Adrenal gland (tissue), 12 donors: ENCODE data around the gene BDNF. TPM values are rescaled to one million over a fixed set of nuclear protein-coding genes. Genes with fewer than 3 reads are reported as not detected.

Experiments used
- DNase-seq, 7 donors: peaks; one replicate each; pipeline ENCODE4 v3.0.0-alpha.2; 2019 to 2020
- H3K27ac ChIP-seq, 5 donors: fragments of 200-600 bp; sonication (generic) in 4 of 5; 1 replicate in 3 of 5; 2 replicates in 2 of 5; pipeline versions ENCODE4 v1.5.1 to v1.8.0; 2016 to 2020; ENCODE audit warnings: mild to moderate bottlenecking in 1 of 5
- H3K27me3 ChIP-seq: fragments of 200-600 bp; 2 replicates; pipeline ENCODE4 v1.8.0; 2021
- H3K36me3 ChIP-seq, 2 donors: fragments of 200-600 bp; replicated peaks in 1 of 2; 1 replicate in 1 of 2; 2 replicates in 1 of 2; pipeline versions ENCODE4 v1.5.1 to v1.8.0; 2018 to 2022
- H3K4me1 ChIP-seq, 2 donors: fragments of 200-600 bp; replicated peaks in 1 of 2; 1 replicate in 1 of 2; 2 replicates in 1 of 2; pipeline versions ENCODE4 v1.5.1 to v1.8.0; 2018 to 2021
- H3K4me3 ChIP-seq, 4 donors: fragments of 200-600 bp; sonication (generic) in 3 of 4; one replicate each; pipeline ENCODE4 v1.5.1; 2016 to 2018
- H3K9me3 ChIP-seq, 3 donors: fragments of 200-600 bp; sonication (generic) in 1 of 3; replicated peaks in 1 of 3; 1 replicate in 2 of 3; 2 replicates in 1 of 3; pipeline versions ENCODE4 v1.5.1 to v1.8.0; 2016 to 2021
- CTCF ChIP-seq, 6 experiments: fragments of 450-650 bp in 4 of 6; fragments of 200-600 bp in 2 of 6; sonication (generic) in 1 of 6; IDR thresholded peaks; 1 replicate in 5 of 6; 2 replicates in 1 of 6; pipeline versions ENCODE4 v1.5.1 to v1.8.0; 2016 to 2021; ENCODE audit warnings: antibody characterized with exemption in 6 of 6, mild to moderate bottlenecking in 2 of 6, moderate library complexity in 1 of 6
- POLR2A ChIP-seq, 2 donors: fragments of 450-650 bp; IDR thresholded peaks; one replicate each; pipeline ENCODE4 v1.6.1; 2017; ENCODE audit warnings: antibody characterized with exemption in 2 of 2, mild to moderate bottlenecking in 2 of 2, moderate library complexity in 1 of 2
- WGBS, 4 donors: extraction: QIAGEN DNeasy Blood & Tissue Kit in 2 of 4; methylation state at CpG; one replicate each; pipeline versions ENCODE4 v1.1.5 to v1.1.7; 2013 to 2017; 5-methylcytosine and 5-hydroxymethylcytosine counted together
- intact Hi-C, 2 donors: fragments of 100-400 bp; cut with DNase I; formaldehyde crosslinking; loops; one replicate each; pipeline versions ENCODE4 v1.14.1 to v1.15.0; 2022 to 2023
- polyA plus RNA-seq, 3 donors: library from polyadenylated mRNA; stranded (reverse); fragments of 200-250 nt in 2 of 3; fragments of 350-450 nt in 1 of 3; fragmentation: Illumina TruSeq in 1 of 3; extraction: RNeasy Lipid Tissue Mini Kit (QIAGEN cat#74804) in 1 of 3; gene quantifications; one replicate each; pipeline ENCODE4 v1.2.3, GENCODE V29; 2013 to 2014
- total RNA-seq, 9 donors: library from RNA; depleted of rRNA in 4 of 9; stranded (reverse); fragments of >200 nt in 4 of 9; fragments of 120-200 nt in 1 of 9; fragmentation: NEBNext Ultra II Directional in 1 of 9; extraction: Animal tissue kit (Norgen Biotek cat#: 25700) in 1 of 9; gene quantifications; one replicate each; pipeline versions ENCODE4 v1.1.0 to v1.2.4, GENCODE V29; 2013 to 2023
- donor health status: healthy with polysubstance abuse.
- donor health status: Bipolar disorder and iron deficiency.
- donor health status: DM: yes; HTN: yes; CAD: no.
- donor health status: DM: no; HTN: no; CAD: no.
- donor health status: DM: no; HTN: no; CAD: no.
- donor health status: DM: yes; HTN: yes; CAD: no.

Gene BDNF
- total and polyA plus RNA-seq, 12 donors = under 0.01 to 0.42 (median 0.21) TPM; not detected in 2

GRCh38 chr11:27718346-27718862 is 18.1 kb upstream of the BDNF start:
- intact Hi-C loops = no loop called here
- Histone ChIP-seq H3K36me3 (no peaks in the 10 kb centered on the region), H3K9me3 (no peaks in the 10 kb centered on the region), H3K4me3 (peak overlapping the region in 2 of 4 donors; percentile 26 to 57), H3K4me1 (peaks cover 19 to 21% of the 10 kb centered on the region in 2 donors), H3K27ac (peak overlapping the region in 1 of 5 donors; percentile 30), H3K27me3 (peaks cover 38% of the 10 kb centered on the region)
- TF ChIP-seq CTCF (IDR thresholded peaks at IDR 0.05) = no peak
- TF ChIP-seq POLR2A (IDR thresholded peaks at IDR 0.05) = no peak
- DNase-seq = peak; percentile 43 to 68 (median 47)
- 1 to 2% (median 1%) methylated on average over 19 to 30 of the region's 30 CpGs for WGBS, 4 donors

GRCh38 chr11:27717801-27718229 is 17.6 kb upstream of the BDNF start:
- H3K36me3 ChIP-seq = no peaks in the 10 kb centered on the region
- intact Hi-C loops = no loop called here
- 2 to 6% (median 4%) methylated on average over 8 of the region's 8 CpGs for WGBS, 4 donors

GRCh38 chr11:27717377-27717776 is 17.1 kb upstream of the BDNF start:
- intact Hi-C loops = no loop called here

More at GRCh38 chr11:27717801-27718229, 17.6 kb upstream of the BDNF start:
- peaks cover 34% of the 10 kb centered on the region for H3K27me3 ChIP-seq
- H3K4me3 ChIP-seq = peak overlapping the region in 1 of 4 donors; percentile 57
- H3K9me3 ChIP-seq = no peaks in the 10 kb centered on the region
- H3K27ac ChIP-seq = no peak overlapping the region
- no peak for TF ChIP-seq POLR2A (IDR thresholded peaks at IDR 0.05)
- TF ChIP-seq CTCF (IDR thresholded peaks at IDR 0.05) = no peak
- peaks cover 19 to 20% of the 10 kb centered on the region in 2 donors for H3K4me1 ChIP-seq
- DNase-seq = no peak

GRCh38 chr11:27716835-27717234 is 16.6 kb upstream of the BDNF start:
- Histone ChIP-seq H3K36me3 (no peaks in the 10 kb centered on the region), H3K4me1 (peaks cover 9 to 10% of the 10 kb centered on the region in 2 donors), H3K9me3 (no peaks in the 10 kb centered on the region), H3K27ac (no peak overlapping the region), H3K27me3 (peaks cover 24% of the 10 kb centered on the region), H3K4me3 (no peak overlapping the region)
- 56 to 66% (median 62%) methylated on average over 2 of the region's 2 CpGs for WGBS, 4 donors
- no peak for TF ChIP-seq CTCF (IDR thresholded peaks at IDR 0.05)
- no peak for TF ChIP-seq POLR2A (IDR thresholded peaks at IDR 0.05)
- intact Hi-C loops = no loop called here
- no peak for DNase-seq

More at GRCh38 chr11:27717377-27717776, 17.1 kb upstream of the BDNF start:
- Histone ChIP-seq H3K4me3 (no peak overlapping the region), H3K27me3 (peaks cover 29% of the 10 kb centered on the region), H3K9me3 (no peaks in the 10 kb centered on the region), H3K27ac (no peak overlapping the region), H3K36me3 (no peaks in the 10 kb centered on the region), H3K4me1 (peaks cover 14 to 16% of the 10 kb centered on the region in 2 donors)
- DNase-seq = no peak
- no peak for TF ChIP-seq CTCF (IDR thresholded peaks at IDR 0.05)
- TF ChIP-seq POLR2A (IDR thresholded peaks at IDR 0.05) = no peak
